HEK293 (cell line): ENCODE measurements around the gene CPO.

Source experiments
- RBAK ChIP-seq: fragments of 450-650 bp; formaldehyde crosslinking; IDR thresholded peaks from 2 replicates; pipeline ENCODE4 v1.5.1; 2016; ENCODE audit warnings: missing biosample characterization, missing genetic modification characterization
- SP2 ChIP-seq: fragments of 450-650 bp; formaldehyde crosslinking; IDR thresholded peaks from 2 replicates; pipeline ENCODE4 v1.5.1; 2016; ENCODE audit warnings: missing biosample characterization, missing genetic modification characterization
- TCF7L2 ChIP-seq: IDR thresholded peaks from 2 replicates; pipeline ENCODE4 v1.6.1; 2011; ENCODE audit warnings: low read depth, mild to moderate bottlenecking, inconsistent platforms, low read length, moderate library complexity, borderline replicate concordance
- YY1 ChIP-seq: fragments of 450-650 bp; formaldehyde crosslinking; IDR thresholded peaks from 2 replicates; pipeline ENCODE4 v1.5.1; 2018; ENCODE audit warnings: missing biosample characterization, missing genetic modification characterization
- ZBTB1 ChIP-seq: fragments of 450-650 bp; formaldehyde crosslinking; IDR thresholded peaks from 2 replicates; pipeline ENCODE4 v1.5.1; 2016; ENCODE audit warnings: missing biosample characterization, missing genetic modification characterization
- ZBTB17 ChIP-seq: fragments of 450-650 bp; formaldehyde crosslinking; IDR thresholded peaks from 2 replicates; pipeline ENCODE4 v1.5.1; 2016; ENCODE audit warnings: missing biosample characterization, missing genetic modification characterization
- ZNF10 ChIP-seq: fragments of 450-650 bp; formaldehyde crosslinking; IDR thresholded peaks from 2 replicates; pipeline ENCODE4 v1.5.1; 2017; ENCODE audit warnings: missing biosample characterization, missing genetic modification characterization
- ZNF292 ChIP-seq: fragments of 450-650 bp; formaldehyde crosslinking; IDR thresholded peaks from 2 replicates; pipeline ENCODE4 v1.5.1; 2016; ENCODE audit warnings: low read depth, missing biosample characterization, missing genetic modification characterization, borderline replicate concordance
- ZNF335 ChIP-seq: fragments of 450-650 bp; formaldehyde crosslinking; conservative IDR thresholded peaks from 2 replicates; pipeline ENCODE4 v1.5.1; 2016; ENCODE audit warnings: missing biosample characterization, missing genetic modification characterization
- ZNF341 ChIP-seq: fragments of 450-650 bp; formaldehyde crosslinking; IDR thresholded peaks from 2 replicates; pipeline ENCODE4; 2016; ENCODE audit warnings: low read depth, missing biosample characterization, missing genetic modification characterization
- TF ChIP-seq, protein P1 (sequence below): fragments of 450-650 bp; formaldehyde crosslinking; IDR thresholded peaks from 2 replicates; pipeline ENCODE4 v1.5.1; 2016; ENCODE audit warnings: missing biosample characterization, missing genetic modification characterization
- TF ChIP-seq, protein P2 (sequence below): fragments of 450-650 bp; formaldehyde crosslinking; IDR thresholded peaks from 2 replicates; pipeline ENCODE4 v1.5.1; 2016; ENCODE audit warnings: missing biosample characterization, missing genetic modification characterization
- TF ChIP-seq, protein P3 (sequence below): fragments of 450-650 bp; formaldehyde crosslinking; IDR thresholded peaks from 2 replicates; pipeline ENCODE4 v1.5.1; 2016; ENCODE audit warnings: missing biosample characterization, missing genetic modification characterization

DNA sequence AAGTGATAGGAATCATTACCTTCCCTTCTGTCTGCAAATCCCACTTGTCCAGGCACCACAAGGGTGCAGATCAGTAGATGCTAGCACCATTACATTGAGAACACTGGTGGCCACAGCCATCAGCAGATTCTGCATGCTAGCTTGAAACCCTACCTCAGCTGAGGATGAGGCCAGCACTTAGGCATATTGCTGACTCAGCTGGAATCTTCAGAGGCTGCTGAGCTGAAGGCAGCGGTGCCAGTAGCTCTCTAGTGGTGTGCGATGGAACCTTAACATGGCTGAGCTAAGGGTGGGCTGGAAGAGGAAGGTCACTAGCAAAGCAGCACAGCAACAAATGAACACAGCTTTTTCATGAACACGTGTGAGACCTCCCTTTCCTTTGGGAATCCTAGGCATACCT, 19.0 kb upstream of the CPO start:
- TF ChIP-seq ZNF10, result no peak
- TF ChIP-seq, protein P1, sequence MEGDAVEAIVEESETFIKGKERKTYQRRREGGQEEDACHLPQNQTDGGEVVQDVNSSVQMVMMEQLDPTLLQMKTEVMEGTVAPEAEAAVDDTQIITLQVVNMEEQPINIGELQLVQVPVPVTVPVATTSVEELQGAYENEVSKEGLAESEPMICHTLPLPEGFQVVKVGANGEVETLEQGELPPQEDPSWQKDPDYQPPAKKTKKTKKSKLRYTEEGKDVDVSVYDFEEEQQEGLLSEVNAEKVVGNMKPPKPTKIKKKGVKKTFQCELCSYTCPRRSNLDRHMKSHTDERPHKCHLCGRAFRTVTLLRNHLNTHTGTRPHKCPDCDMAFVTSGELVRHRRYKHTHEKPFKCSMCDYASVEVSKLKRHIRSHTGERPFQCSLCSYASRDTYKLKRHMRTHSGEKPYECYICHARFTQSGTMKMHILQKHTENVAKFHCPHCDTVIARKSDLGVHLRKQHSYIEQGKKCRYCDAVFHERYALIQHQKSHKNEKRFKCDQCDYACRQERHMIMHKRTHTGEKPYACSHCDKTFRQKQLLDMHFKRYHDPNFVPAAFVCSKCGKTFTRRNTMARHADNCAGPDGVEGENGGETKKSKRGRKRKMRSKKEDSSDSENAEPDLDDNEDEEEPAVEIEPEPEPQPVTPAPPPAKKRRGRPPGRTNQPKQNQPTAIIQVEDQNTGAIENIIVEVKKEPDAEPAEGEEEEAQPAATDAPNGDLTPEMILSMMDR, result no peak
- no peak for TF ChIP-seq TCF7L2
- TF ChIP-seq, protein P2, sequence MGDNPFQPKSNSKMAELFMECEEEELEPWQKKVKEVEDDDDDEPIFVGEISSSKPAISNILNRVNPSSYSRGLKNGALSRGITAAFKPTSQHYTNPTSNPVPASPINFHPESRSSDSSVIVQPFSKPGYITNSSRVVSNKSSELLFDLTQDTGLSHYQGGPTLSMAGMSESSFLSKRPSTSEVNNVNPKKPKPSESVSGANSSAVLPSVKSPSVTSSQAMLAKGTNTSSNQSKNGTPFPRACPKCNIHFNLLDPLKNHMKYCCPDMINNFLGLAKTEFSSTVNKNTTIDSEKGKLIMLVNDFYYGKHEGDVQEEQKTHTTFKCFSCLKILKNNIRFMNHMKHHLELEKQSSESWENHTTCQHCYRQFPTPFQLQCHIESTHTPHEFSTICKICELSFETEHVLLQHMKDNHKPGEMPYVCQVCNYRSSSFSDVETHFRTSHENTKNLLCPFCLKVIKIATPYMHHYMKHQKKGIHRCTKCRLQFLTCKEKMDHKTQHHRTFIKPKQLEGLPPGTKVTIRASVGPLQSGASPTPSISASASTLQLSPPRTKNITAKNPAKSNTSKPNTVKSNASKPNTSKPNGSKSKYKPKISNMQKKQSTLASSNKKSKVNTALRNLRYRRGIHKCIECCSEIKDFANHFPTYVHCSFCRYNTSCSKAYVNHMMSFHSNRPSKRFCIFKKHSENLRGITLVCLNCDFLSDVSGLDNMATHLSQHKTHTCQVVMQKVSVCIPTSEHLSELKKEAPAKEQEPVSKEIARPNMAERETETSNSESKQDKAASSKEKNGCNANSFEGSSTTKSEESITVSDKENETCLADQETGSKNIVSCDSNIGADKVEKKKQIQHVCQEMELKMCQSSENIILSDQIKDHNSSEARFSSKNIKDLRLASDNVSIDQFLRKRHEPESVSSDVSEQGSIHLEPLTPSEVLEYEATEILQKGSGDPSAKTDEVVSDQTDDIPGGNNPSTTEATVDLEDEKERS (tag by site-specific recombination), result no peak
- TF ChIP-seq, protein P3, sequence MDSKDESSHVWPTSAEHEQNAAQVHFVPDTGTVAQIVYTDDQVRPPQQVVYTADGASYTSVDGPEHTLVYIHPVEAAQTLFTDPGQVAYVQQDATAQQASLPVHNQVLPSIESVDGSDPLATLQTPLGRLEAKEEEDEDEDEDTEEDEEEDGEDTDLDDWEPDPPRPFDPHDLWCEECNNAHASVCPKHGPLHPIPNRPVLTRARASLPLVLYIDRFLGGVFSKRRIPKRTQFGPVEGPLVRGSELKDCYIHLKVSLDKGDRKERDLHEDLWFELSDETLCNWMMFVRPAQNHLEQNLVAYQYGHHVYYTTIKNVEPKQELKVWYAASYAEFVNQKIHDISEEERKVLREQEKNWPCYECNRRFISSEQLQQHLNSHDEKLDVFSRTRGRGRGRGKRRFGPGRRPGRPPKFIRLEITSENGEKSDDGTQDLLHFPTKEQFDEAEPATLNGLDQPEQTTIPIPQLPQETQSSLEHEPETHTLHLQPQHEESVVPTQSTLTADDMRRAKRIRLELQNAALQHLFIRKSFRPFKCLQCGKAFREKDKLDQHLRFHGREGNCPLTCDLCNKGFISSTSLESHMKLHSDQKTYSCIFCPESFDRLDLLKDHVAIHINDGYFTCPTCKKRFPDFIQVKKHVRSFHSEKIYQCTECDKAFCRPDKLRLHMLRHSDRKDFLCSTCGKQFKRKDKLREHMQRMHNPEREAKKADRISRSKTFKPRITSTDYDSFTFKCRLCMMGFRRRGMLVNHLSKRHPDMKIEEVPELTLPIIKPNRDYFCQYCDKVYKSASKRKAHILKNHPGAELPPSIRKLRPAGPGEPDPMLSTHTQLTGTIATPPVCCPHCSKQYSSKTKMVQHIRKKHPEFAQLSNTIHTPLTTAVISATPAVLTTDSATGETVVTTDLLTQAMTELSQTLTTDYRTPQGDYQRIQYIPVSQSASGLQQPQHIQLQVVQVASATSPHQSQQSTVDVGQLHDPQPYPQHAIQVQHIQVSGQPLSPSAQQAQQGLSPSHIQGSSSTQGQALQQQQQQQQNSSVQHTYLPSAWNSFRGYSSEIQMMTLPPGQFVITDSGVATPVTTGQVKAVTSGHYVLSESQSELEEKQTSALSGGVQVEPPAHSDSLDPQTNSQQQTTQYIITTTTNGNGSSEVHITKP (tag by site-specific recombination), result no peak
- TF ChIP-seq ZNF292 (tag by site-specific recombination), result no peak
- TF ChIP-seq ZBTB17 (tag by site-specific recombination), result no peak
- no peak for TF ChIP-seq RBAK
- no peak for TF ChIP-seq SP2
- no peak for TF ChIP-seq ZNF341 (tag by site-specific recombination)
- TF ChIP-seq ZBTB1 (tag by site-specific recombination), result no peak
- no peak for TF ChIP-seq YY1 (tag by site-specific recombination)
- no peak for TF ChIP-seq ZNF335 (tag by site-specific recombination)
